OCI-LY7 (cell line): ENCODE measurements around the gene KMO. TPM values are rescaled to one million over a fixed set of nuclear protein-coding genes. Genes with fewer than 3 reads are reported as not detected.

ENCODE experiments used
- BruUV-seq: library from RNA; stranded (reverse); fragments of 400-500 nt; replicated peaks from 2 replicates; lab custom pipeline; 2021; lab: Mats Ljungman, UMichigan
- CTCF ChIA-PET: fragments of 300-600 bp; sonication (Branson Sonifier 250); formaldehyde crosslinking; loops from one replicate; lab custom pipeline; 2022; ENCODE audit warnings: antibody characterized with exemption; ENCODE audit not compliant: unreplicated experiment; lab: Charles Lee
- POLR2A ChIA-PET: fragments of 300-600 bp; sonication (Branson Sonifier 250); formaldehyde crosslinking; loops from one replicate; lab custom pipeline; 2022; ENCODE audit warnings: antibody characterized with exemption; lab: Charles Lee
- DNase-seq: peaks from one replicate; pipeline ENCODE4 v3.0.0-alpha.2; 2015; ENCODE audit warnings: low spot score
- H2AFZ ChIP-seq: fragments of 200-600 bp; sonication (generic), shearing (Covaris generic); 2 replicates; pipeline ENCODE4 v1.6.1; 2014; ENCODE audit warnings: mild to moderate bottlenecking, antibody characterized with exemption, low read length, moderate library complexity
- H3K27ac ChIP-seq: fragments of 200-600 bp; sonication (generic); 2 replicates; pipeline ENCODE4 v1.5.1; 2014; ENCODE audit warnings: mixed run types, low read depth, mild to moderate bottlenecking, moderate library complexity, low read length, inconsistent platforms; ENCODE audit not compliant: poor library complexity, severe bottlenecking
- H3K36me3 ChIP-seq: fragments of 200-600 bp; sonication (generic); 2 replicates; pipeline ENCODE4 v1.6.1; 2014; ENCODE audit warnings: mild to moderate bottlenecking, antibody characterized with exemption, low read length, moderate library complexity, mixed read lengths; ENCODE audit not compliant: insufficient read depth
- H3K4me1 ChIP-seq: fragments of 200-600 bp; sonication (generic); 2 replicates; pipeline ENCODE4 v1.5.1; 2014; ENCODE audit warnings: mild to moderate bottlenecking, low read length; ENCODE audit not compliant: insufficient read depth, poor library complexity, severe bottlenecking
- H3K4me2 ChIP-seq: fragments of 200-600 bp; sonication (generic); 2 replicates; pipeline ENCODE4 v1.6.1; 2014; ENCODE audit warnings: mild to moderate bottlenecking, low read length
- H3K4me3 ChIP-seq: fragments of 200-600 bp; sonication (generic); 2 replicates; pipeline ENCODE4 v1.5.1; 2014; ENCODE audit warnings: mild to moderate bottlenecking, low read depth, low read length; ENCODE audit not compliant: poor library complexity, severe bottlenecking
- H3K79me2 ChIP-seq: fragments of 200-600 bp; sonication (generic); 2 replicates; pipeline ENCODE4 v1.6.1; 2016; ENCODE audit warnings: low read depth, mild to moderate bottlenecking, low read length, moderate library complexity, mixed read lengths; ENCODE audit not compliant: insufficient read depth
- H3K9me2 ChIP-seq: fragments of 200-600 bp; sonication (generic); 2 replicates; pipeline ENCODE4 v1.6.1; 2016; ENCODE audit warnings: mild to moderate bottlenecking, low read length, mixed read lengths; ENCODE audit not compliant: insufficient read depth
- H3K9me3 ChIP-seq: fragments of 200-600 bp; sonication (generic); 2 replicates; pipeline ENCODE4 v1.6.1; 2014; ENCODE audit warnings: mild to moderate bottlenecking, mixed run types, low read length, mixed read lengths
- H4K20me1 ChIP-seq: fragments of 200-600 bp; sonication (generic); 2 replicates; pipeline ENCODE4 v1.6.1; 2014; ENCODE audit warnings: mild to moderate bottlenecking, antibody characterized with exemption, low read length, moderate library complexity, mixed read lengths; ENCODE audit not compliant: insufficient read depth
- EZH2phosphoT487 ChIP-seq: fragments of 200-600 bp; sonication (generic); IDR thresholded peaks from 2 replicates; pipeline ENCODE4 v1.6.1; 2018; ENCODE audit warnings: low read depth, borderline replicate concordance, mild to moderate bottlenecking, mixed run types, antibody characterized with exemption, low read length, moderate library complexity, mixed read lengths
- intact Hi-C: fragments of 100-400 bp; cut with micrococcal nuclease; formaldehyde crosslinking; loops from one replicate; pipeline ENCODE4 v1.10.0; 2022; ENCODE audit not compliant: unreplicated experiment
- total RNA-seq, 2 experiments: library from RNA; depleted of rRNA in 1 of 2; stranded (reverse); fragments of >200 nt in 1 of 2; shearing (Covaris generic) in 1 of 2; gene quantifications; 2 replicates each; pipeline ENCODE4 v1.2.3, GENCODE V29; 2014 to 2022
- TF ChIP-seq, protein P1 (sequence below): fragments of 200-600 bp; sonication (generic); conservative IDR thresholded peaks from 2 replicates; pipeline ENCODE4 v1.5.1; 2014; ENCODE audit warnings: mild to moderate bottlenecking, antibody characterized with exemption, low read length, moderate library complexity, mixed read lengths

Gene KMO
- total RNA-seq, 2 experiments from 2014 or later = 3.2 to 14.2 TPM

DNA sequence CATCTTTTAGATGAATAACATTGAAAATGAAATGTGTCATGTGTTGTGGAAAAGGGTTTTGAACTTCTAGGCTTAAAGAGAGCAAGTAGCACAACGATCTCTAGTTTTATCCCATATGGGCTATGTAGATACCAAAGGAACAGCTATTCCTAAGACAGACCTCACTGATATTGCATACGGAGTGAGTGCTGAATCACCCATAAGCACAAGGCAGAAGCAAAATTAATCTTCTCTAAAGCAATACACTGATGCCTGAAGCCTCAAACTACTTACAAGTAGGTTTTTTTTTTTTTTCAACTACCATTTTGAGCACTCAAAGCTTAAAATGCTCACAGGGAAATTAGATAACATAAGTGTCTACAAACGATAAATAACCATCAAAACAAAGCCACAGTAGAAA lies 5.0 kb upstream of the KMO start:
- Histone ChIP-seq H3K9me2 (no peaks in the 10 kb centered on the region), H4K20me1 (no peaks in the 10 kb centered on the region), H3K79me2 (no peaks in the 10 kb centered on the region), H3K4me2 (no peak overlapping the region), H3K27ac (no peak overlapping the region), H3K4me1 (peaks cover 14% of the 10 kb centered on the region), H3K4me3 (no peak overlapping the region), H3K36me3 (no peaks in the 10 kb centered on the region), H3K9me3 (no peaks in the 10 kb centered on the region), H2AFZ (no peak overlapping the region)
- BruUV-seq = no TSS peak
- ChIA-PET POLR2A (interaction anchor here (0.5 to 2.3 kb wide), 4 partner anchors 10 to 832 kb away, joined by 3 to 8 read pairs (median 6); partner anchors contain the start of gene EXO1), CTCF (no interaction called here)
- TF ChIP-seq, protein P1, sequence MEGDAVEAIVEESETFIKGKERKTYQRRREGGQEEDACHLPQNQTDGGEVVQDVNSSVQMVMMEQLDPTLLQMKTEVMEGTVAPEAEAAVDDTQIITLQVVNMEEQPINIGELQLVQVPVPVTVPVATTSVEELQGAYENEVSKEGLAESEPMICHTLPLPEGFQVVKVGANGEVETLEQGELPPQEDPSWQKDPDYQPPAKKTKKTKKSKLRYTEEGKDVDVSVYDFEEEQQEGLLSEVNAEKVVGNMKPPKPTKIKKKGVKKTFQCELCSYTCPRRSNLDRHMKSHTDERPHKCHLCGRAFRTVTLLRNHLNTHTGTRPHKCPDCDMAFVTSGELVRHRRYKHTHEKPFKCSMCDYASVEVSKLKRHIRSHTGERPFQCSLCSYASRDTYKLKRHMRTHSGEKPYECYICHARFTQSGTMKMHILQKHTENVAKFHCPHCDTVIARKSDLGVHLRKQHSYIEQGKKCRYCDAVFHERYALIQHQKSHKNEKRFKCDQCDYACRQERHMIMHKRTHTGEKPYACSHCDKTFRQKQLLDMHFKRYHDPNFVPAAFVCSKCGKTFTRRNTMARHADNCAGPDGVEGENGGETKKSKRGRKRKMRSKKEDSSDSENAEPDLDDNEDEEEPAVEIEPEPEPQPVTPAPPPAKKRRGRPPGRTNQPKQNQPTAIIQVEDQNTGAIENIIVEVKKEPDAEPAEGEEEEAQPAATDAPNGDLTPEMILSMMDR = no peak
- TF ChIP-seq EZH2phosphoT487 = no peak
- intact Hi-C loops = no loop called here
- DNase-seq = no peak

- Histone ChIP-seq H3K27ac (peak overlapping the region; percentile 96), H3K9me3 (no peaks in the 10 kb centered on the region), H4K20me1 (no peaks in the 10 kb centered on the region), H3K4me2 (peak overlapping the region; percentile 88), H3K9me2 (no peaks in the 10 kb centered on the region), H3K79me2 (peaks cover 22% of the 10 kb centered on the region), H3K4me1 (peaks cover 46% of the 10 kb centered on the region), H3K36me3 (peaks cover 7% of the 10 kb centered on the region), H2AFZ (peak overlapping the region; percentile 85), H3K4me3 (peak overlapping the region; percentile 74)
- CTCF ChIA-PET = interaction anchor here (0.5 kb wide), 1 partner anchor 1723 kb away, joined by 3 read pairs; no protein-coding TSS in a partner anchor
- BruUV-seq = no TSS peak
- intact Hi-C loops = loop anchor here (1.0 to 5.0 kb wide), 6 partner anchors 69 to 486 kb away; partner anchors contain the start of gene EXO1
- POLR2A ChIA-PET = interaction anchor here (0.5 to 3.0 kb wide), 7 partner anchors 9 to 389 kb away, joined by 3 to 9 read pairs (median 3); no protein-coding TSS in a partner anchor
- peak; percentile 91 for DNase-seq
- TF ChIP-seq EZH2phosphoT487 = no peak
- TF ChIP-seq, protein P1 = peak; percentile 92
Measured at GRCh38 chr1:241531195-241532161, 700 bp upstream of the KMO start.
